Stomach (tissue), 4 donors: Measurements from ENCODE around the gene HS6ST2.

Experiments
- CTCF ChIP-seq, 7 experiments: fragments of 450-650 bp in 4 of 7; fragments of 200-600 bp in 3 of 7; sonication (generic) in 3 of 7; IDR thresholded peaks; one replicate each; pipeline ENCODE4 v1.5.1; 2016 to 2019; ENCODE audit warnings: antibody characterized with exemption in 7 of 7, control low read depth in 2 of 7, mild to moderate bottlenecking in 1 of 7
- EP300 ChIP-seq: sonication (generic); formaldehyde crosslinking; IDR thresholded peaks from one replicate; pipeline ENCODE4 v1.6.1; 2017; ENCODE audit warnings: antibody characterized with exemption

- TF ChIP-seq CTCF (IDR thresholded peaks at IDR 0.05), result no peak
- TF ChIP-seq EP300, result no peak
Observed at GRCh38 chrX:132834109-132834508, 124.3 kb downstream of the HS6ST2 start.
